ENCODE data around the gene PRKAG1. TPM values are rescaled to one million over a fixed set of nuclear protein-coding genes. Genes with fewer than 3 reads are reported as not detected.

The PRKAG1 gene
- total RNA-seq, 1 donor from 2014 or later, result 75.6 TPM

DNA sequence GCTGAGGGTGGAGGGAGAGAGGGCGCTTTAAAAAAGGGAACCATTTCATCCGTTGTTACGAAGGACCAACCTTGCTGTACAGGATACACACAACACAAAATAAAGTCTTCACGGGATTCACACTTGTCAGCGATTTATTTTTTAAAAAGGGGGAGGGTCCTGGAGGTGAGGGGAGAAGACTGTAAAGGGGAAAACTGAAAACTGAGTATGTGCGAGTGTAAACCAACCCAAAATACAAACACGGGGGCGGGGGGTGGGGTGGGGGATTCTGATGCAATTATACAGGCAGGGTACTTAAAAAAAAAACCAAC, 499 bp upstream of the PRKAG1 start:
- H3K36me3 Mint-ChIP-seq (ENCODE audit: unreplicated experiment), result peaks cover 12% of the 10 kb centered on the region
- H3K27ac Mint-ChIP-seq (ENCODE audit: unreplicated experiment), result peak overlapping the region; percentile 100
- H3K9me3 Mint-ChIP-seq (ENCODE audit: unreplicated experiment), result no peaks in the 10 kb centered on the region
- peaks cover 32% of the 10 kb centered on the region for H3K4me1 Mint-ChIP-seq (ENCODE audit: unreplicated experiment)
- TF ChIP-seq, protein P1, sequence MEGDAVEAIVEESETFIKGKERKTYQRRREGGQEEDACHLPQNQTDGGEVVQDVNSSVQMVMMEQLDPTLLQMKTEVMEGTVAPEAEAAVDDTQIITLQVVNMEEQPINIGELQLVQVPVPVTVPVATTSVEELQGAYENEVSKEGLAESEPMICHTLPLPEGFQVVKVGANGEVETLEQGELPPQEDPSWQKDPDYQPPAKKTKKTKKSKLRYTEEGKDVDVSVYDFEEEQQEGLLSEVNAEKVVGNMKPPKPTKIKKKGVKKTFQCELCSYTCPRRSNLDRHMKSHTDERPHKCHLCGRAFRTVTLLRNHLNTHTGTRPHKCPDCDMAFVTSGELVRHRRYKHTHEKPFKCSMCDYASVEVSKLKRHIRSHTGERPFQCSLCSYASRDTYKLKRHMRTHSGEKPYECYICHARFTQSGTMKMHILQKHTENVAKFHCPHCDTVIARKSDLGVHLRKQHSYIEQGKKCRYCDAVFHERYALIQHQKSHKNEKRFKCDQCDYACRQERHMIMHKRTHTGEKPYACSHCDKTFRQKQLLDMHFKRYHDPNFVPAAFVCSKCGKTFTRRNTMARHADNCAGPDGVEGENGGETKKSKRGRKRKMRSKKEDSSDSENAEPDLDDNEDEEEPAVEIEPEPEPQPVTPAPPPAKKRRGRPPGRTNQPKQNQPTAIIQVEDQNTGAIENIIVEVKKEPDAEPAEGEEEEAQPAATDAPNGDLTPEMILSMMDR (IDR thresholded peaks at IDR 0.05), result no peak
- peak overlapping the region; percentile 90 for H3K4me3 Mint-ChIP-seq (ENCODE audit: unreplicated experiment)
- DNase-seq (ENCODE audit: extremely low spot score, unreplicated experiment), result no peak
- no peaks in the 10 kb centered on the region for H3K27me3 Mint-ChIP-seq (ENCODE audit: unreplicated experiment)

GRCh38 chr12:49017891-49018260, 700 bp downstream of the PRKAG1 start:
- peaks cover 7% of the 10 kb centered on the region for H3K36me3 Mint-ChIP-seq (ENCODE audit: unreplicated experiment)
- no peak for DNase-seq (ENCODE audit: extremely low spot score, unreplicated experiment)

GRCh38 chr12:49015196-49015595, 3.4 kb downstream of the PRKAG1 start:
- no peak for DNase-seq (ENCODE audit: extremely low spot score, unreplicated experiment)
- Mint-ChIP-seq H3K4me1 (ENCODE audit: unreplicated experiment) (peaks cover 32% of the 10 kb centered on the region), H3K4me3 (ENCODE audit: unreplicated experiment) (no peak overlapping the region), H3K27me3 (ENCODE audit: unreplicated experiment) (no peaks in the 10 kb centered on the region), H3K27ac (ENCODE audit: unreplicated experiment) (peak overlapping the region; percentile 7), H3K36me3 (ENCODE audit: unreplicated experiment) (peaks cover 11% of the 10 kb centered on the region), H3K9me3 (ENCODE audit: unreplicated experiment) (no peaks in the 10 kb centered on the region)
- TF ChIP-seq, protein P1 (IDR thresholded peaks at IDR 0.05), result no peak

More at GRCh38 chr12:49017891-49018260, 700 bp downstream of the PRKAG1 start:
- Mint-ChIP-seq H3K4me1 (ENCODE audit: unreplicated experiment) (peaks cover 32% of the 10 kb centered on the region), H3K27me3 (ENCODE audit: unreplicated experiment) (no peaks in the 10 kb centered on the region), H3K27ac (ENCODE audit: unreplicated experiment) (peak overlapping the region; percentile 100), H3K9me3 (ENCODE audit: unreplicated experiment) (no peaks in the 10 kb centered on the region), H3K4me3 (ENCODE audit: unreplicated experiment) (peak overlapping the region; percentile 90)
- TF ChIP-seq, protein P1 (IDR thresholded peaks at IDR 0.05), result no peak

DNA sequence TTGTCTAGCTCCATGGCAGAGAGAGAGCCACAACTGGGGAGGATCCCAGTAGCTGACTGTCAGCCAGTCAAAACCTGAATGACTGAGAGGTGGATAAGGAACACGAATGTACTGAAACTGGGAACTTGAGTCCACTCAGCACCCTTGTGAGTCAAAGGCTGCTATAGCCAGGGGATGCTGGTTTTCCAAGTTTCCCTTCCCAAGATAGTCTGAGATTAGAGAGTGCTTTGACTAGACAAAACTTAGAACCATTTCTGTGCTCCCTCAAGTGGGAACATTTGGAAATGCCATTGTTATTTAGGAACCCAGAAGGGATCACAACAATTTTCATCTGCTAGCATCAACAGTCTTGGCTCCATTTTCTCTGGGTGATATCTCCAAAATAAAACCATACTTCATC, 4.0 kb downstream of the PRKAG1 start:
- H3K4me3 Mint-ChIP-seq (ENCODE audit: unreplicated experiment), result no peak overlapping the region
- H3K27ac Mint-ChIP-seq (ENCODE audit: unreplicated experiment), result peak overlapping the region; percentile 20
- no peak for DNase-seq (ENCODE audit: extremely low spot score, unreplicated experiment)
- TF ChIP-seq, protein P1 (IDR thresholded peaks at IDR 0.05), result peak; percentile 39
- H3K4me1 Mint-ChIP-seq (ENCODE audit: unreplicated experiment), result peaks cover 27% of the 10 kb centered on the region
- peaks cover 14% of the 10 kb centered on the region for H3K36me3 Mint-ChIP-seq (ENCODE audit: unreplicated experiment)
- H3K9me3 Mint-ChIP-seq (ENCODE audit: unreplicated experiment), result no peaks in the 10 kb centered on the region
- no peaks in the 10 kb centered on the region for H3K27me3 Mint-ChIP-seq (ENCODE audit: unreplicated experiment)

DNA sequence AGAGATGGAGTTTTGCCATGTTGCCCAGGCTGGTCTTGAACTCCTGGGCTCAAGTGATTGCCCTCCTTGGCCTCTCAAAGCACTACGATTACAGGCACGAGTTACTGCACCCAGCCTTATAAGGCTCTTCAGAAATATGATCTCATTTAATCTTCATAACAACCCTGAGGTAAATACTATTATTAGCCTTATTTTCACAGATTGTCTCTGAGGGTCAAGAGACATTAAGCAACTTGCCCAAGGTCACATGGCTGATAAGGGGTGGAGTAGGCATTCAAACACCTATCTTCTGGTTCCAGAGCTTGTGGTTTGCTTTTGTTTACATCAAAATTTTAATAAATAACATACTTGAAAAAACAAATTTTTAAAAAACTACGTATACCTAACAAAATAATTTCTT, 5.1 kb downstream of the PRKAG1 start:
- no peak overlapping the region for H3K4me3 Mint-ChIP-seq (ENCODE audit: unreplicated experiment)
- DNase-seq (ENCODE audit: extremely low spot score, unreplicated experiment), result no peak
- no peak overlapping the region for H3K27ac Mint-ChIP-seq (ENCODE audit: unreplicated experiment)
- no peaks in the 10 kb centered on the region for H3K9me3 Mint-ChIP-seq (ENCODE audit: unreplicated experiment)
- peaks cover 22% of the 10 kb centered on the region for H3K4me1 Mint-ChIP-seq (ENCODE audit: unreplicated experiment)
- H3K27me3 Mint-ChIP-seq (ENCODE audit: unreplicated experiment), result no peaks in the 10 kb centered on the region
- TF ChIP-seq, protein P1 (IDR thresholded peaks at IDR 0.05), result no peak
- peaks cover 22% of the 10 kb centered on the region for H3K36me3 Mint-ChIP-seq (ENCODE audit: unreplicated experiment)
